Neutrophil (primary cell): ENCODE measurements around the gene SMG5.
A peak's percentile ranks its signal among the peaks of the same experiment; 100 is the strongest.

Experiments used
- H3K27ac ChIP-seq: fragments of 200-600 bp; sonication (generic); 2 replicates; pipeline ENCODE4 v1.5.1; 2016; ENCODE audit warnings: mild to moderate bottlenecking, moderate library complexity
- H3K27me3 ChIP-seq: fragments of 200-600 bp; sonication (generic); 2 replicates; pipeline ENCODE4 v1.6.0; 2016; ENCODE audit warnings: mild to moderate bottlenecking
- H3K36me3 ChIP-seq: fragments of 200-600 bp; sonication (generic); 2 replicates; pipeline ENCODE4 v1.5.1; 2017
- H3K4me1 ChIP-seq, 2 experiments: fragments of 200-600 bp in 1 of 2; sonication (generic) in 1 of 2; 1 replicate in 1 of 2; 2 replicates in 1 of 2; pipeline versions ENCODE4 v1.5.1 to v1.6.1; 2013 to 2016; ENCODE audit warnings: low read depth in 1 of 2, low read length in 1 of 2, mild to moderate bottlenecking in 1 of 2, moderate library complexity in 1 of 2; ENCODE audit not compliant: control insufficient read depth in 1 of 2, insufficient read depth in 1 of 2
- H3K4me3 ChIP-seq, 2 experiments: fragments of 200-600 bp in 1 of 2; sonication (generic) in 1 of 2; 1 replicate in 1 of 2; 2 replicates in 1 of 2; pipeline ENCODE4 v1.5.1; 2013 to 2016; ENCODE audit warnings: low read depth in 1 of 2, low read length in 1 of 2, mild to moderate bottlenecking in 1 of 2, moderate library complexity in 1 of 2
- H3K9me3 ChIP-seq: fragments of 200-600 bp; sonication (generic); 2 replicates; pipeline ENCODE4 v1.5.1; 2016
- TF ChIP-seq, protein P1 (sequence below): fragments of 200-600 bp; sonication (generic); IDR thresholded peaks from 2 replicates; pipeline ENCODE4 v1.5.1; 2016; ENCODE audit warnings: antibody characterized with exemption

Gene SMG5

DNA sequence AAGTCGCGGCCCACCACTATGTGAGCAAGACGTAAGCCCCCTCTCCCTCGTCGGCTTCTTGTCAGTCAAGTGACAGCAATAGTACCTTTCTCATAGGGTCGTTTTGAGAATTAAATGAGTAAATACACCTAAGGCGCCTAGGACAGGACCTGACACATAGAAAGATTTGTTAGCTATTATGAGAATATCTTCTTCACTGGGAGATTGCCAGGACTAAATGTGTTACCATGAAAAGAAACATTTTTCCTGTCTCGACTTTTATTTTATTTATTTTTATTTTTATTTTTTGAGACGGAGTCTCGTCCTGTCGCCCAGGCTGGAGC lies 69.0 kb downstream of the SMG5 start:
- Histone ChIP-seq H3K4me1 (peaks cover 52 to 58% of the 10 kb centered on the region in 2 experiments), H3K36me3 (peaks cover 43% of the 10 kb centered on the region), H3K9me3 (no peaks in the 10 kb centered on the region), H3K27ac (peak overlapping the region; percentile 94), H3K4me3 (peak overlapping the region; percentile 85), H3K27me3 (no peaks in the 10 kb centered on the region)
- TF ChIP-seq, protein P1, sequence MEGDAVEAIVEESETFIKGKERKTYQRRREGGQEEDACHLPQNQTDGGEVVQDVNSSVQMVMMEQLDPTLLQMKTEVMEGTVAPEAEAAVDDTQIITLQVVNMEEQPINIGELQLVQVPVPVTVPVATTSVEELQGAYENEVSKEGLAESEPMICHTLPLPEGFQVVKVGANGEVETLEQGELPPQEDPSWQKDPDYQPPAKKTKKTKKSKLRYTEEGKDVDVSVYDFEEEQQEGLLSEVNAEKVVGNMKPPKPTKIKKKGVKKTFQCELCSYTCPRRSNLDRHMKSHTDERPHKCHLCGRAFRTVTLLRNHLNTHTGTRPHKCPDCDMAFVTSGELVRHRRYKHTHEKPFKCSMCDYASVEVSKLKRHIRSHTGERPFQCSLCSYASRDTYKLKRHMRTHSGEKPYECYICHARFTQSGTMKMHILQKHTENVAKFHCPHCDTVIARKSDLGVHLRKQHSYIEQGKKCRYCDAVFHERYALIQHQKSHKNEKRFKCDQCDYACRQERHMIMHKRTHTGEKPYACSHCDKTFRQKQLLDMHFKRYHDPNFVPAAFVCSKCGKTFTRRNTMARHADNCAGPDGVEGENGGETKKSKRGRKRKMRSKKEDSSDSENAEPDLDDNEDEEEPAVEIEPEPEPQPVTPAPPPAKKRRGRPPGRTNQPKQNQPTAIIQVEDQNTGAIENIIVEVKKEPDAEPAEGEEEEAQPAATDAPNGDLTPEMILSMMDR: no peak

DNA sequence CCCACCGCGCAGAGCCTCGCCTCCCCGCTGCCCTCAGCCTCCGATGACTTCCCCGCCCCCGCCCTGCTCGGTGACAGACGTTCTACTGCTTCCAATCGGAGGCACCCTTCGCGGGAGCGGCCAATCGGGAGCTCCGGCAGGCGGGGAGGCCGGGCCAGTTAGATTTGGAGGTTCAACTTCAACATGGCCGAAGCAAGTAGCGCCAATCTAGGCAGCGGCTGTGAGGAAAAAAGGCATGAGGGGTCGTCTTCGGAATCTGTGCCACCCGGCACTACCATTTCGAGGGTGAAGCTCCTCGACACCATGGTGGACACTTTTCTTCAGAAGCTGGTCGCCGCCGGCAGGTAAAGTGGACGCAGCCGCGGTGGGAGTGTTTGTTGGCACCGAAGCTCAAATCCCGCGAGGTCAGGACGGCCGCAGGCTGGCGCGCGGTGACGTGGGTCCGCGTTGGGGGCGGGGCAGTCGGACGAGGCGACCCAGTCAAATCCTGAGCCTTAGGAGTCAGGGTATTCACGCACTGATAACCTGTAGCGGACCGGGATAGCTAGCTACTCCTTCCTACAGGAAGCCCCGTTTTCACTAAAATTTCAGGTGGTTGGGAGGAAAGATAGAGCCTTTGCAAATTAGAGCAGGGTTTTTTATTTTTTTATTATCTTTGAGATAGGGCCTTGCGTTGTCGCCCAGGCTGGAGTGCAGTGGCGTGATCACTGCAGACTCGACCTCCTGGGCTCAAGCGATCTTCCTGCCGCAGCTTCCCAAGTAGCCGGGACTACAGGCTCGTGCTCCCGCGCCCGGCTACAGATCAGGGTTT lies 69.6 kb downstream of the SMG5 start, which contains the start of gene PMF1:
Gene PMF1, plus strand, starts transcription at position 175 of the 811 bp plus-strand sequence. Its CDS starts 9 bp downstream, at position 184.
- H3K36me3 ChIP-seq: peaks cover 48% of the 10 kb centered on the region
- TF ChIP-seq, protein P1: peak; percentile 43
- no peaks in the 10 kb centered on the region for H3K9me3 ChIP-seq
- H3K27ac ChIP-seq: peak within 1 kb of the TSS; percentile 94
- peaks cover 46 to 52% of the 10 kb centered on the region in 2 experiments for H3K4me1 ChIP-seq
- H3K27me3 ChIP-seq: no peaks in the 10 kb centered on the region
- peak within 1 kb of the TSS; percentile 85 for H3K4me3 ChIP-seq

DNA sequence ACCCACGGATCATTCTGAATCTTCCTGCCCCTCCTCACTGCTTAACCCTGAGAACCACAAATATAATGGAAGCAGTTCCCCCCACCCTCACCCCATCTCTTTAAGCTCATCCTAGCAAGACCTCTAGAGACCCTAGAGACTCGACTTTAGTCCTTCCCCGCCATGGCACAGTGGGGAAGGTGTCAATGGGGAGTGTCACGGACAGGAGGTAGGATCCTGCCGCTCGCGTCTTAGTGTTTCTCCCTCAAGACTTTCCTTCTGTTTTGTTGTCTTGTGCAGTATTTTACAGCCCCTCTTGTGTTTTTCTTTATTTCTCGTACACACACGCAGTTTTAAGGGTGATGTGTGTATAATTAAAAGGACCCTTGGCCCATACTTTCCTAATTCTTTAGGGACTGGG lies 70.5 kb downstream of the SMG5 start:
- H3K36me3 ChIP-seq: peaks cover 57% of the 10 kb centered on the region
- no peaks in the 10 kb centered on the region for H3K9me3 ChIP-seq
- TF ChIP-seq, protein P1: no peak
- peak overlapping the region; percentile 85 for H3K4me3 ChIP-seq
- no peaks in the 10 kb centered on the region for H3K27me3 ChIP-seq
- peaks cover 37 to 43% of the 10 kb centered on the region in 2 experiments for H3K4me1 ChIP-seq
- peak overlapping the region; percentile 94 for H3K27ac ChIP-seq

DNA sequence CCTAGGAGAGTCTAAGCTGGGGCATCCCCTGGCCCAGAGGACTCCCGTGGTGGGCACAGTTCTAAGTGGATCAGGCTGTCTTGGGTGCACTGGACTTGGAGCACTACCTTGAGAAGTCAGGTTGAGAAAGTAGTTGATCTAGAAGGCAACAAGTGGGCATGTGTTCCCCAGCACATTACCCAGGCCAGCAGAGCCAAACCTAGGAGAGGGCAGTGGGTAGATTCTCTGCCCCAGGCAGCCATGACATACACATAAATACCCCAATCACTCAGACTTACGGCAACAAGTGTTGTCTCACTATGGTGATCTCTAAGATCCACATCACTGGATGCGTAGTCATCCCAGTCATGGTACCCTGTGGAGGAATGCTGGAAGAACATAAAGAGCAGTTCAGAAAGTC lies 71.4 kb downstream of the SMG5 start:
- H3K27ac ChIP-seq: peak overlapping the region; percentile 94
- H3K27me3 ChIP-seq: no peaks in the 10 kb centered on the region
- peaks cover 28 to 36% of the 10 kb centered on the region in 2 experiments for H3K4me1 ChIP-seq
- no peak overlapping the region for H3K4me3 ChIP-seq
- peaks cover 66% of the 10 kb centered on the region for H3K36me3 ChIP-seq
- H3K9me3 ChIP-seq: no peaks in the 10 kb centered on the region
- TF ChIP-seq, protein P1: no peak

DNA sequence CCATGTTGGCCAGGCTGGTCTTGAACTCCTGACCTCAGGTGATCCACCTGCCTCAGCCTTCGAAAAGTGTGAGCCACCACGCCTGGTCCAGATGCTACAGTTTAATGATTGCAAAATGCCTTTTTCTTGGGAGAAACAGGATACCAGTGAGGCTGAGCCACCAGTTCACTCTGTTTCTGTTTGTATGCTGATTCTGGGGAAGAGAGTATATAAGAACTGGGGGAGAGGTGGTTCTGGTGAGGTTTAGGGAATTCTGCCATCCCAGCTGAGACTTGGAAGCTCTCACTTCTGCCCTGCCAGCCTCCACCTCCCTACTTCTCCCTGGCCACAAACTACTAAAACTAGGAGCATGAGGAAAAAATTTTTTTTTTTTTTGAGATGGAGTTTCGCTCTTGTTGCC lies 77.9 kb downstream of the SMG5 start:
- H3K4me3 ChIP-seq: no peak overlapping the region
- H3K9me3 ChIP-seq: no peaks in the 10 kb centered on the region
- peak overlapping the region; percentile 87 for H3K27ac ChIP-seq
- peaks cover 51 to 53% of the 10 kb centered on the region in 2 experiments for H3K4me1 ChIP-seq
- peaks cover 70% of the 10 kb centered on the region for H3K36me3 ChIP-seq
- TF ChIP-seq, protein P1: no peak
- H3K27me3 ChIP-seq: no peaks in the 10 kb centered on the region
